ENCODE data around the gene KCNS1.

DNA sequence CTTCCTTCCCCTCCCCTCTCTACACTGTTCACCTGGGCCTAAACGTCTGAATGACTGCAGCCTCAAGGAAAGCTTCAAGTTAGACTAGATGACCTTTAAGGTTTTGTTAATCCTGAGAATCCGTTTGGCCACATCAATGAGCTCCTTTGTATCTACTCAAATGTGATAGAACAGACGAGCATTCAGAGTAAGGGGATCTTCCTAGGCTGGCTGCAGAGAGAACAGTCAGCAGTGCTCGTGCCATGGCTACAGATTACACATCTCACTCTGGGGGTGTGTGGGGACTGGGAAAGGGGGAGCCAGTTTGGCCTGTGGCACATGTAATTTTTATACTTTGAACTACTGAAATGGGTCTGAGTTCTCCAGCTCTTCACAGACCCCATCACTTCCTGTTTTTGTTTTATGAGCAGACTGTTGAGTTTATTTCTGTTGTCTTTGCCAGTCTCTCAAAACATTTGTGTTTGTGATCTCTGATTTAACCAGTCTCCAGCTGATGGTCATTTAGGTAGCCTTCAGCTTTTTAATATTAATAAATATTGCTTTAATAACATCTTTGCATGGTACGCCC is 50.9 kb downstream of the KCNS1 start:
- TF ChIP-seq, protein P1, sequence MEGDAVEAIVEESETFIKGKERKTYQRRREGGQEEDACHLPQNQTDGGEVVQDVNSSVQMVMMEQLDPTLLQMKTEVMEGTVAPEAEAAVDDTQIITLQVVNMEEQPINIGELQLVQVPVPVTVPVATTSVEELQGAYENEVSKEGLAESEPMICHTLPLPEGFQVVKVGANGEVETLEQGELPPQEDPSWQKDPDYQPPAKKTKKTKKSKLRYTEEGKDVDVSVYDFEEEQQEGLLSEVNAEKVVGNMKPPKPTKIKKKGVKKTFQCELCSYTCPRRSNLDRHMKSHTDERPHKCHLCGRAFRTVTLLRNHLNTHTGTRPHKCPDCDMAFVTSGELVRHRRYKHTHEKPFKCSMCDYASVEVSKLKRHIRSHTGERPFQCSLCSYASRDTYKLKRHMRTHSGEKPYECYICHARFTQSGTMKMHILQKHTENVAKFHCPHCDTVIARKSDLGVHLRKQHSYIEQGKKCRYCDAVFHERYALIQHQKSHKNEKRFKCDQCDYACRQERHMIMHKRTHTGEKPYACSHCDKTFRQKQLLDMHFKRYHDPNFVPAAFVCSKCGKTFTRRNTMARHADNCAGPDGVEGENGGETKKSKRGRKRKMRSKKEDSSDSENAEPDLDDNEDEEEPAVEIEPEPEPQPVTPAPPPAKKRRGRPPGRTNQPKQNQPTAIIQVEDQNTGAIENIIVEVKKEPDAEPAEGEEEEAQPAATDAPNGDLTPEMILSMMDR (IDR thresholded peaks at IDR 0.05), result no peak
- TF ChIP-seq EP300 (IDR thresholded peaks at IDR 0.05) (no peak), POLR2AphosphoS5 (IDR thresholded peaks at IDR 0.05) (no peak), POLR2A (IDR thresholded peaks at IDR 0.05) (no peak)
